ENCODE measurements around the gene ZNF396.

The ZNF396 gene

DNA sequence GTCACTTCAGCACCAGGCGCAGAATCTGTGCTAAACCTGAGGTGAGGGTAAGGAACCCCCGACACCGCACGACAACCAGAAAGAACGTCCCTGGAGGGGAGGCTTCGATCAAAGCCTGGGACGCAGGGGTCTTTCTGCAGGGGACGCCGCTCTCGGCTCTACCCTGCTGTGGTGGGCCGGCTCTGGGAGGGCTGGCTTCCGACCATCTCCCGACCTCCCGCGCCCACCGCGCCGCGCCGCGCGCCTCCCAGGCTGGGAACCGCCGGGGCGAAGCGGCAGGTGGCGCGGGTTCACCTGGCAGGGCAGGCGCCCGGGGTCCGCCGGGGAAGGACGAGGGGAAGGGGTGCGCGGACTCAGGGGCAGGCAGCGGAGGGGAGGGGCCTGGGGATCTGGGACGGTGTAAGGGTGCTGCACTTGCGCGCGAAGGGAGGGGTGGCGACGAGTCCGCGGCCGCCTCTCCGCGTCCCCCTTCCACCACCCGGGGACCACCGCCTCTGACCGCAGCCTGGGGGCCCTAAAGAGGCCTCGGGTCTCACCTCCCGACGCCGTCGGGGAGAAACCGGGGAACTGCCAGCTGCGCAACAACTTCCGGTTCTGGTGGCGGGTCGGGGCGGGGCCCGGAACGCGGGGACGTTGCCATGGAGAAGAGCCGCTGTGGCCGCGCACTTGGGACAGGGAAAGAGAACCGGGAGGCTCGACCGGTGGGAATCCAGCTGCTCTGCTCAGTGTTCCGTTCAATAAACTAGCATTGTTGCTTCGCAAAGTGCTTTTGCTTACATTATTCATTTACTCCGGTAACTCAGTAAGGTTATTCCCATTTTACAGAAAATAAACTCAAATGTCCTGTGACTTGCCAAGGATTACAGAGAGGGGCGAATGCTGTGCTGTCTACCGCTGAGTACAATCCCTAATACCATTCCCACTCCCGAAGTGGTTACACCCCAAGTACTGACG lies at the start of gene ZNF396:
ZNF396 (minus strand) TSS at position 596 of the 954 bp plus-strand sequence. CDS start 3,045 bp downstream, outside the sequence.
- DNase-seq: peak; percentile 71

DNA sequence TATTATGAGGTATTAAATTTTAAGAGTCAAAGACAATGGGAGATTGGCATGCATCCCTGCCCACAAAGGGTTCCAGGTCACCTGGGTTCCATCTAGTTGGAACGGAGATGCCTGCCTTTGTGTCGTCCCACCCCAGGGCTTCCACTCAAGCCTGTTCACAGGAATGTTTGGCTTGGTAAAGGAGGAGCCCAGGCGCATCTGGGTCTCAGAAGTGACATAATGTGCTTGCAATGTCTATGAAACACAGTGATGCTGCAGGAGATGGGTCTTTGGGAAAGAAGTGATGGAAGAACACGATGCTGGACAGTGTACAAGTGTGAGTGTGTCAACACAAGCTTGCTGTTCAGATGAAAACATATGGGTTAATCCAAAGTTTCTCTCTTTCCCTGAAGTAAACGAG lies 49.6 kb upstream of the ZNF396 start:
- DNase-seq: no peak

DNA sequence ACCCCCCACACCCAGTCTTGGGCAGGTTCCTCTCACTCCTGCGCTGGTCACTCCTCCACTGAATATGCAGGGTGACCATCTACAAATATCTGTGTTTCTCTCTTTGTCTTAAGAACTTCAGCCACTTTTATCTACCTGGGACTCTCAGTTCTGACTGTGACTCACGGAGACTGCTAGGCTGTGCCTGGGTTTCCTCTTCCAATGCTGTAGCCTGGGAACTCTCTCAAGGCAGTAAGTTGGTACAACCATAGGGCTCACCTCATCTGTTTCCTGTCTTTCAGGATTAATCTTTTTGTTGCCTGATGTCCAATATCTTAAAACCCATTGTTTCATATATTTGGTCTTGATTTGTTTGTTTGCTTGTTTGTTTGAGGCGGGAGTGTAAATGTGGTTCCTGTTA lies 47.2 kb upstream of the ZNF396 start:
- DNase-seq: no peak

- no peak for DNase-seq
Observed at GRCh38 chr18:35422237-35422636, 45.1 kb upstream of the ZNF396 start.

GRCh38 chr18:35418610-35419009 lies 41.5 kb upstream of the ZNF396 start:
- DNase-seq: no peak

DNA sequence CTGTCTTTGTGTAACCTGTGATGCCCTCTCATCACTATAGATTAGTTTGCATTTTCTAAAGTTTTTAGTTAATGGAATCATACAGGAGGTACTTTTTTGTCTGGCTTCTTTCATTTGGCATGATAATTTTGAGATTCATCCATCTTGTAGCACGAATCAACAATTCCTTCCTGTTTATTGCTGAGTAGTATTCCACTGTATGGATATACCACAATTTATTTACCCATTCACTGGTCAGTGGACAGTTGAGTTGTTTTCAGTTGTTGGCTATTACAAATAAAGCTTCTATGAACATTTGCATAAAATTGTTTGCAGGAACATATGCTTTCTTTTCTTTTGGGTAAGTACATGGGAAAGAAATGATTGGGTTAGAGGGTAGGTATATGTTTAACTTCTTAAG lies 40.1 kb upstream of the ZNF396 start:
- DNase-seq: no peak

DNA sequence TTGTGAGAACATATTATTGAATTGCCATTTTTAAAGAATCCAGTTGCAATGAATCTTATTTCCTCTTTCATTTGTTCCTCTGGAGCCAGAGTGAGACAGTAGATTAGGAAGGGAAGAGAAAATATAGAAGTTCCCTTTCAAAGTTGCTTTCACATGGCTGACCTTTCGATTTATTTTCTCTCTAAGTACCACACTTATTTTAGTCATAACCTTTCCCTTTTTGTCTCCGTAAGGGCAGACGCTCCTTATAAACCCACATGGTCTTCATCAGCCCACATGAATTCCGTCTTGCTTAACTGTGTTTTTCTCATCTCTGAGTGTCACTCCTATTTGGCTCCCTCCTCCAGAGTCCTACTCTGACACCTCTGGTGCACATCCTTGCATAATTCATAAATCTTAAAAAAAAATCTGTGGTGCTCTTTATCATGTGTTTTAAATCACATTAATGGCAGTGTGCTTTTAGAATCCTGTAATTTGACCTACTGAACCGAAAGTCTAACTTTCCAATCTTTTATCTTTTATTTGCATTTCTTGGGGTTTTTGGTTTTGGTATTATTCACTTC lies 38.5 kb upstream of the ZNF396 start:
- no peak for DNase-seq

GRCh38 chr18:35413163-35413511 lies 36.0 kb upstream of the ZNF396 start:
- no peak for DNase-seq

DNA sequence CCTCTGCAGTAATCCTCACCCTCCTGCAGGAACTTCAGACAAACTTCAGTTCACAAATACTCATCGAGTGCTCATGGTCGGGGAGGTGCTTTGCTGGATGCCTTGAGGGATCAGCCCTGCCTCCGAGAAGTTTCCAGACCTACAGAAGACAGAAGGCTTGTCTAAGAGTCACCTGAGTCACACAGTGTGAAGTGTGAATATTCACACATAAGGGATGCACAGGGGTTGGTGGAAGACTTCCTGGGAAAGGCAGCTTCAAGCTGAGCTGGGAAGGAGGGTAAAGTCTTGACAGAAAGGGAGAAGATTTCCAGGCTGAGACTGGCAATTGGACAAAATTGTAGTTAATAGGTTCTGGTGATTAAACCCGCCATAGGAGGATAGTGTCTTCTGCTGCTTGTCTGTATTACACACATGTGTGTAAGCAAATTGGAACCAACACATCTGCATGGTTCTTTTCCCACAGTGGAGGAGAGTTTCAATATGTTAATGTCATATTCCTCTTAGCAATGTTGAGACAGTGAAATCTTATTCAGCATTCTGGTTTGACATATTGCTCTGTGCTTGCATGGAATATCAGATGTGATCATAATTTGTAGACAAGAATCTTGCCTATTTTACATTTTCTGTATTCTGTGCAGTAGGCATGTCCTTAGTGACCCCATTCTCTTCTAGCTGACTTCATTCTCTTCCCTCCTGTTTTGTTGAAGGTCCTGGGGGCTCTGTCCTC lies 34.7 kb upstream of the ZNF396 start:
- DNase-seq: no peak

DNA sequence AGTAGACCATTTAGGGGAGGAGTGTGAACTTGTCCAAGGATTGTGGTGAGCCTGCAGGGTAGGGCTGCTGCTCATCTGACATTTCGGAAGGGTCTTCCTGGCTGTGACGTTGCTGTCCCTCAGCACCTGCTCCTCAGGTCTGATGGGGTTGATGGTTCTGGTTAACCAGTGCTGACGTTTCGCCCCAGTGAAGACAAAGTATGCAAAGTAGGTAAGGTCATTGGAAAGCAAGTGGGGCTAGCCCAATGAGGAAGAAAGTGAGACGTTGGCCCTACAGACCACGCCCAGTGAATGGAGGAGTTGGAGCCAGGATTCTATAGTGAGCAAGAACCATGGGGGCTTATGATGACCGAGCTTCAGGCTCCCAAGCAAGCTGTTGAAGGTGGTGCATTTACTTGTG lies 33.4 kb upstream of the ZNF396 start:
- no peak for DNase-seq

GRCh38 chr18:35409911-35410310 lies 32.8 kb upstream of the ZNF396 start:
- no peak for DNase-seq

DNA sequence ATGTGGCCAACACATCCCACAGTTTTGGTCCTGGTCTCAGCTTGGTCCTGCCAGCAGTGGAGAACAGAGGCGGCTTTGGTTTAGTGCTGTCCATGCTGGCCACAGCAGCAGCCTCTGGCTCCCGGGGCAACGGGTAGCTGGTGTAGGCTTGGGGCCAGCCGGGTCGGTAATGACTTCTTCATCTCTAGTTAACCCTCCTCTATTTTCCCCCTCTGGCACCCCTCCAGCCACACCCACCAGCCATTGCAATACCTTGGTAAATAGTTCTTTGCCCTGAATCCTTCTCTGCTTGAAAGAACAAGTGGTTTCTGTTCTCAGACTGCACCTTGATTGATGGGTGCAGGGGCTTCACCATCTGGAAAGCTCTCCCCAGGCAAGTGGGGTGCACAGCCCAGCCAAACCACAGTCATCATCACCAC lies 31.7 kb upstream of the ZNF396 start:
- DNase-seq: no peak

DNA sequence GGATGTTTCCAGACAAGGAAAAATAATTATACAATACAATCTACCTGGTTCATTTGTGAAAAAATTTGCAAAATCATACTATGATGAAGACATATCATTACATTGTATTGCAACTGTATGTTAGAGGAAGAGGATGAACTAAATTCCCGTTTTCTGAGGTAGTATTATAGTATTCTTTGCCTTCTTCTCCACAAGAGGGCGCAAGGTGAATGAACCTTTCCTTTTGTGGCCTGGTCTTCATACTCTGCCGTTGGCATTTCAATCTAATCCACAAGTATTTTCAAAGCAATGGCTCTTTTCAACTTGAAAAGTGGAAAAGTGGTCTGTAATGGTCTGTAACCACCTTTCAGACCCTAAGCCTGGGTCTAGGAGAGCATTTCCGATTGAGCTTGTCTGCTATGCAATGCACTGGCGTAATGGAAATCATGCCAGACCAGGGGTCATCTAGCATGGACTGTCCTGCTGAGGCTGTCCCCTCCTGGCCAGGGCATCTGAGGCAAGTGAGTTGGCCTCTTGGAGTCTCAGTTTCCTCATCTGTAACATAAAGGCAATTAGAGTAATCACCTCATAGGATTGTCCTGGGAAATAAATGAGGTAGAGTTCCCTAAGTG lies 30.8 kb upstream of the ZNF396 start:
- DNase-seq: peak; percentile 66

DNA sequence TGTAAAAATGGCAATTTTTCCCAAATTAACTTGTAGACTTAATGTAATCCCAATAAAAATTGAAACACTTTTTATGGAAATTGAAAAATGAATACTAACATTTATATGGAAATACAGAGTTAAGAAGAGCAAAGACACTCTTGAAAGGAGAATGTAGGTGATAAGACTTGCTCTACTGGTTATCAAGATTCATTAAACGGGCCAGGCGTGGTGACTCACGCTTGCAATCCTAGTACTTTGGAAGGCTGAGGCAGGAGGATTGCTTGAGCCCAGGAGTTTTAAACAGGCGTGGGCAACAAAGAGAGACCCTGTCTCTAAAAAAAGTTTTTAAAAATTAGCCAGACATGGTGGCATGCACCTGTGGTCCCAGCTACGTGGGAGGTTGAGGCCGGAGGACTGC lies 29.5 kb upstream of the ZNF396 start:
- DNase-seq: no peak

- DNase-seq: peak; percentile 61
Observed at GRCh38 chr18:35397976-35398375, 20.8 kb upstream of the ZNF396 start.

- no peak for DNase-seq
Observed at GRCh38 chr18:35393716-35394115, 16.6 kb upstream of the ZNF396 start.

GRCh38 chr18:35392375-35392774 lies 15.2 kb upstream of the ZNF396 start:
- no peak for DNase-seq

- no peak for DNase-seq
Observed at GRCh38 chr18:35390951-35391700, 14.0 kb upstream of the ZNF396 start.

DNA sequence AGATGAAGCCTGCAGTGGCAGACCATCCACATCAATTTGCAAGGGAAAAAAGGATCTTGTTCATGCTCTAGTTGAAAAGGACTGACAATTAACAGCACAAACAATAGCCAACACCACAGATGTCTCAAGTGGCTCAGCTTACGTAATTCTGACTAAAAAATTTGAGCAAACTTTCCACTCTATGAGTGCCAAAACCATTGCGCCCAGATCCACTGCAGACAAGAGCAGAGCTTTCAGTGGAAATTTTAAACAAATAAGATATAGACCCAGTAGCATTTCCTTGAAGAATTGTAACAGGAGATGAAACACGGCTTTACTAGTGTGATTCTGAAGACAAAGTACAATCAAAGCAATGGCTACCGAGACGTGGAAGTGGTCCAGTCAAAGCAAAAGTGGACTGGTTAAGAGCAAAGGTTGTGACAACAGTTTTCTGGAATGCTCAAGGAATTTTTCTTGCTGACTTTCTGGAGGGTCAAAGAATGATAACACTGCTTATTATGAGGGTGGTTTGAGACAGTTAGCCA lies 12.0 kb upstream of the ZNF396 start:
- DNase-seq: no peak

GRCh38 chr18:35387152-35387571 lies 10.0 kb upstream of the ZNF396 start:
- no peak for DNase-seq

DNA sequence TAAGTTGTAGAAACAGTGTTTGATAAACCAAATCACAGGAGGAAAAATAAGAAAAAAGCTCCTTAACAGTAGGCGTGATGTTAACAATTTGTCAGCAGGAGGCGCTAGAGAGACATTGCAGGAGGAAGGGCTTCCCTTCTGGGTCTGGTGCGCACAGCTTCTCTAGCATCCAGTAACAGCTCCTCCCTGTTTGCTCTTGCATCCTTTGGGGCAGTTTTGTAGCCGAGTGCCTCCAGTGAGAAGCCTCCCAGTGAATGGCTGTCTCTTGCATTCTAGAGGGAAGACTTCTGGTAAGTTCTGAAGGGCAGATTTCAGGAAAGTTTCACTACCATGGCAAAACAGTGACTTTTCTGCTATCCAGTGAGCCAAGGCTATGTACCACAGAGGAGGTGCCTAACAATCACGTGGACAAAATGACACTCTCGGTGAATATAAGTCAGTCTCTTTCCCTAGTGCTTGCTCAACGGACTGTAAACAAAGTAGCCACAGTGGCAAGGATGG lies 9.5 kb upstream of the ZNF396 start:
- peak; percentile 31 for DNase-seq

DNA sequence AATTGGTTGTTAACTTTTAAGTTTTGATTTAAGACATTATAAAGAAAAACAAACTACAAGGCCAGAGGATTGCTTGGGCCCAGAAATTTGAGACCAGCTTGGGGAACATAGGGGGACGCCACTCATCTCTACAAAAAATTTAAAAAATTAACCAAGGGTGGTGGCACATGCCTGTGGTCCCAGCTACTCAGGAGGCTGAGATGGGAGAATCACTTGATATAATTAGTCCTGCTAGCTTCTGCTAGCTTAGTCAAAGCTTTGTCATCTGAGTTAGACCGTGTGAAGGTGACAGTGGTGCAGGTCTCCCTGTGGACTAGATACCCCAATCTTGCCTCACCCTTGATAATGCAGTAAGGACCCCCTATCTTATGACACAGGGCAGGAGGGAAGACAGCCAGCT lies 6.0 kb upstream of the ZNF396 start:
- no peak for DNase-seq

Data from DMS79 treated with DMSO at 0.1 percent for 48 hours (cell line).